Upper lobe of left lung (tissue), 4 donors: ENCODE measurements around the gene NUP214.

Source experiments
- EP300 ChIP-seq, 4 donors: sonication (generic); formaldehyde crosslinking; IDR thresholded peaks; one replicate each; pipeline ENCODE4 v1.5.1; 2017; ENCODE audit warnings: antibody characterized with exemption in 4 of 4, control low read depth in 2 of 4
- TF ChIP-seq, protein P1 (sequence below), 6 experiments: fragments of 450-650 bp in 4 of 6; fragments of 200-600 bp in 2 of 6; sonication (generic) in 2 of 6; IDR thresholded peaks; one replicate each; pipeline ENCODE4 v1.5.1; 2016 to 2019; ENCODE audit warnings: antibody characterized with exemption in 6 of 6

DNA sequence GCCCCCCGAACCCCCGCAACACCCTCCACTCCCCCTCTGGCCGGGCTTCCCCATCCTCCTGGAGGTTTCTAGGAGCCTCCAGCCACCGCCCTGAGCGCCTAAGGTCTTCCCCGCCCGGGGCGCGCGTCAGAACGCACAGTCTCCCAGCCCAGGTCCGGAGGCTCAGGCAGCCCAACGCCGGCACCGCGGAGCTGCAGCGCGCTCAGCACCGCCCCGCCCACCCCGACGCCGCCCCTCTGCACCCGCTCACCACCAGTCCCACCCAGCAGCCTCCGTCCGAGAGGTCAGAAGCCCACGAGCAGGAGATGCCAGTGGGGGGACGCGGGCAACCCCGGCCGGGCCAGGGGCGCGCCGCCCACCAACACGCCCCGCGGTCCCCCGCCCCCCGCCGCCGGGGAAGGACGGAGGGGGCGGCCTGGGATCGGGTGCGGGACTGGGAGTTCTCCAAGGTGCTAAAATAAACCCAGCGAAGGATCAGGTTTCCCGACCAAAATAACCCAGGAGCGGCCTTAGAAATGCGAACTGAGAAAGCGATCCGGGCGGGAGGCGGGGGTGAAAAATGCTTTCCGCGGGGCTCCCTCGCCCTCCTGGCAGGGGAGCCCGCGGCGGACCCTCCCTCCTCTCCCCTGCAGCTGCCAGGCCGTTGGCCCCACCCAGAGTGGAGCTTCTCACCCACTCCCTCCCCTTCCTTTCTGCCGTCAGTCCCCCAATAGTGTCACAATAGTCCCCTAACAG lies 157.5 kb downstream of the NUP214 start:
- TF ChIP-seq, protein P1, sequence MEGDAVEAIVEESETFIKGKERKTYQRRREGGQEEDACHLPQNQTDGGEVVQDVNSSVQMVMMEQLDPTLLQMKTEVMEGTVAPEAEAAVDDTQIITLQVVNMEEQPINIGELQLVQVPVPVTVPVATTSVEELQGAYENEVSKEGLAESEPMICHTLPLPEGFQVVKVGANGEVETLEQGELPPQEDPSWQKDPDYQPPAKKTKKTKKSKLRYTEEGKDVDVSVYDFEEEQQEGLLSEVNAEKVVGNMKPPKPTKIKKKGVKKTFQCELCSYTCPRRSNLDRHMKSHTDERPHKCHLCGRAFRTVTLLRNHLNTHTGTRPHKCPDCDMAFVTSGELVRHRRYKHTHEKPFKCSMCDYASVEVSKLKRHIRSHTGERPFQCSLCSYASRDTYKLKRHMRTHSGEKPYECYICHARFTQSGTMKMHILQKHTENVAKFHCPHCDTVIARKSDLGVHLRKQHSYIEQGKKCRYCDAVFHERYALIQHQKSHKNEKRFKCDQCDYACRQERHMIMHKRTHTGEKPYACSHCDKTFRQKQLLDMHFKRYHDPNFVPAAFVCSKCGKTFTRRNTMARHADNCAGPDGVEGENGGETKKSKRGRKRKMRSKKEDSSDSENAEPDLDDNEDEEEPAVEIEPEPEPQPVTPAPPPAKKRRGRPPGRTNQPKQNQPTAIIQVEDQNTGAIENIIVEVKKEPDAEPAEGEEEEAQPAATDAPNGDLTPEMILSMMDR (IDR thresholded peaks at IDR 0.05) = no peak
- no peak for TF ChIP-seq EP300 (IDR thresholded peaks at IDR 0.05)
